Endothelial cell (in vitro differentiated cells): ENCODE measurements around the gene TMEM82. TPM values are rescaled to one million over a fixed set of nuclear protein-coding genes. Genes with fewer than 3 reads are reported as not detected.

ENCODE experiments used
- DNase-seq: peaks from one replicate; pipeline ENCODE4 v3.0.0; 2021; ENCODE audit warnings: low spot score
- H3K27ac Mint-ChIP-seq: one replicate; pipeline ENCODE4 v1.8.0; 2021; ENCODE audit warnings: mixed read lengths, inconsistent platforms; ENCODE audit not compliant: unreplicated experiment
- H3K27me3 Mint-ChIP-seq: one replicate; pipeline ENCODE4 v1.8.0; 2021; ENCODE audit warnings: mild to moderate bottlenecking, moderate library complexity, mixed read lengths, inconsistent platforms; ENCODE audit not compliant: unreplicated experiment
- H3K36me3 Mint-ChIP-seq: one replicate; pipeline ENCODE4 v1.8.0; 2021; ENCODE audit warnings: mild to moderate bottlenecking, low read depth, mixed read lengths, inconsistent platforms; ENCODE audit not compliant: unreplicated experiment
- H3K4me1 Mint-ChIP-seq: one replicate; pipeline ENCODE4 v1.8.0; 2021; ENCODE audit warnings: mild to moderate bottlenecking, mixed read lengths, inconsistent platforms; ENCODE audit not compliant: unreplicated experiment
- H3K4me3 Mint-ChIP-seq: one replicate; pipeline ENCODE4 v1.8.0; 2021; ENCODE audit warnings: mild to moderate bottlenecking, mixed read lengths, inconsistent platforms; ENCODE audit not compliant: unreplicated experiment
- H3K9me3 Mint-ChIP-seq: one replicate; pipeline ENCODE4 v1.8.0; 2021; ENCODE audit warnings: mixed read lengths, inconsistent platforms; ENCODE audit not compliant: unreplicated experiment
- CTCF ChIP-seq: fragments of 200-600 bp; sonication (generic); IDR thresholded peaks from one replicate; pipeline ENCODE4 v1.5.0; 2021; ENCODE audit warnings: antibody characterized with exemption; ENCODE audit not compliant: unreplicated experiment
- total RNA-seq: library from RNA; stranded (reverse); fragmentation: NEBNext Ultra II Directional; extraction: Animal tissue kit (Norgen Biotek cat#: 25700); gene quantifications from one replicate; pipeline ENCODE4 v1.2.1, GENCODE V29; 2021; ENCODE audit not compliant: unreplicated experiment

Gene TMEM82
- total RNA-seq, 1 donor from 2014 or later = not detected

- no peak for TF ChIP-seq CTCF
- Mint-ChIP-seq H3K9me3 (no peaks in the 10 kb centered on the region), H3K27me3 (no peaks in the 10 kb centered on the region), H3K4me3 (no peak overlapping the region), H3K4me1 (peaks cover 27% of the 10 kb centered on the region), H3K36me3 (peaks cover 7% of the 10 kb centered on the region), H3K27ac (no peak overlapping the region)
- no peak for DNase-seq
Observed at GRCh38 chr1:15705184-15705566, 37.1 kb upstream of the TMEM82 start.

GRCh38 chr1:15706751-15707150, 35.5 kb upstream of the TMEM82 start:
- Mint-ChIP-seq H3K27me3 (no peaks in the 10 kb centered on the region), H3K4me3 (no peak overlapping the region), H3K4me1 (peaks cover 21% of the 10 kb centered on the region), H3K9me3 (no peaks in the 10 kb centered on the region), H3K36me3 (peaks cover 7% of the 10 kb centered on the region), H3K27ac (no peak overlapping the region)
- DNase-seq = no peak
- TF ChIP-seq CTCF = no peak

GRCh38 chr1:15707239-15707925, 34.9 kb upstream of the TMEM82 start:
- H3K27ac Mint-ChIP-seq = no peak overlapping the region
- H3K9me3 Mint-ChIP-seq = no peaks in the 10 kb centered on the region
- H3K4me1 Mint-ChIP-seq = peaks cover 21% of the 10 kb centered on the region
- H3K36me3 Mint-ChIP-seq = peaks cover 7% of the 10 kb centered on the region
- TF ChIP-seq CTCF = no peak
- no peaks in the 10 kb centered on the region for H3K27me3 Mint-ChIP-seq
- no peak overlapping the region for H3K4me3 Mint-ChIP-seq
- DNase-seq = no peak

DNA sequence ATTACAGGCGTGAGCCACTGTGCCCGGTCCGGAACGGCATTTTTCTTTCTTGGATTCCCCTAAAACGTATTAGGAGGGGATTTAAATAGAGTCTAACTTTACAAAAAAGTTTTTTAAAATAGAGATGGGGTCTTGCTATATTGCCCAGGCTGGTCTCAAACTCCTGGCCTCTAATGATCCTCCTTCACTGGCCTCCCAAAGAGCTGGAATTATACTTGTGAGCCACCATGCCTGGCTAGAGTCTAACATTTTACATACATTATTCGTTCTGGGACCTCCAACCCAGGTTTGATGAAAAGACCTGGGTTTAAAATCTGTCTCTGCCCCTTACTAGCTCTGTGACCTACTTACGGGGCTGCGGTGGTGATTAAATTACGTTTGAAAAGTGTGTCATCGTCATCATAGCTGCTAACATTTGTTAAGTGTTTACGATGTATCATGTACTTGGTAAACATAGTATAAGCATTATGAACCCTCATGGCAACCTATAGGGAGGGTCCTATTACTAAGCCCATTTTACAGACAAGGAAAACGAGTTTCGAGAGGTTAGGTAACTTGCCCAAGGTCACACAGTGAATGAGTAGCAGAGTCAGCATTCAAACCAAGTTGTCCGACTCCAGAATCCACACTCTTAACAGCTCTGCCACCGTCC, 33.7 kb upstream of the TMEM82 start:
- H3K4me1 Mint-ChIP-seq = peaks cover 13% of the 10 kb centered on the region
- H3K27me3 Mint-ChIP-seq = no peaks in the 10 kb centered on the region
- no peak overlapping the region for H3K4me3 Mint-ChIP-seq
- no peak overlapping the region for H3K27ac Mint-ChIP-seq
- no peaks in the 10 kb centered on the region for H3K9me3 Mint-ChIP-seq
- TF ChIP-seq CTCF = no peak
- DNase-seq = no peak
- peaks cover 3% of the 10 kb centered on the region for H3K36me3 Mint-ChIP-seq

- Mint-ChIP-seq H3K4me3 (no peak overlapping the region), H3K27ac (no peak overlapping the region), H3K4me1 (peaks cover 7% of the 10 kb centered on the region), H3K36me3 (peaks cover 3% of the 10 kb centered on the region), H3K27me3 (no peaks in the 10 kb centered on the region), H3K9me3 (no peaks in the 10 kb centered on the region)
- TF ChIP-seq CTCF = no peak
- no peak for DNase-seq
Observed at GRCh38 chr1:15709226-15709625, 33.1 kb upstream of the TMEM82 start.
